Vagina (tissue), 2 donors: ENCODE data around the gene GRAMD4. TPM values are rescaled to one million over a fixed set of nuclear protein-coding genes. Genes with fewer than 3 reads are reported as not detected.
A peak's percentile ranks its signal among the peaks of the same experiment; 100 is the strongest.

Source experiments
- DNase-seq, 2 donors: peaks; one replicate each; pipeline ENCODE4 v3.0.0-alpha.2; 2017; ENCODE audit errors: extremely low spot score in 2 of 2
- H3K27ac ChIP-seq: fragments of 200-600 bp; sonication (generic); one replicate; pipeline ENCODE4 v1.5.1; 2019
- H3K27me3 ChIP-seq: fragments of 200-600 bp; sonication (generic); one replicate; pipeline ENCODE4 v1.5.1; 2019
- H3K36me3 ChIP-seq, 2 donors: fragments of 200-600 bp; sonication (generic); one replicate each; pipeline ENCODE4 v1.5.1; 2017 to 2019
- H3K4me1 ChIP-seq: fragments of 200-600 bp; sonication (generic); one replicate; pipeline ENCODE4 v1.5.1; 2019
- H3K4me3 ChIP-seq, 2 donors: fragments of 200-600 bp; sonication (generic); 1 replicate in 1 of 2; 2 replicates in 1 of 2; pipeline ENCODE4 v1.5.1; 2016 to 2019
- H3K9me3 ChIP-seq: fragments of 200-600 bp; sonication (generic); one replicate; pipeline ENCODE4 v1.5.1; 2019
- POLR2A ChIP-seq, 2 donors: fragments of 450-650 bp; IDR thresholded peaks; one replicate each; pipeline ENCODE4 v1.6.1; 2017; ENCODE audit warnings: antibody characterized with exemption in 2 of 2, mild to moderate bottlenecking in 2 of 2, moderate library complexity in 2 of 2
- POLR2AphosphoS5 ChIP-seq, 2 donors: sonication (generic); formaldehyde crosslinking; IDR thresholded peaks; one replicate each; pipeline ENCODE4 v1.9.0; 2017; ENCODE audit warnings: antibody characterized with exemption in 2 of 2, mild to moderate bottlenecking in 2 of 2, low read depth in 1 of 2; ENCODE audit not compliant: insufficient read depth in 1 of 2
- intact Hi-C: fragments of 100-400 bp; cut with DNase I; formaldehyde crosslinking; loops from one replicate; pipeline ENCODE4 v1.15.1; 2023
- total RNA-seq: library from RNA; depleted of rRNA; stranded (reverse); fragments of >200 nt; gene quantifications from one replicate; pipeline ENCODE4 v1.2.3, GENCODE V29; 2016
- TF ChIP-seq, protein P1 (sequence below), 3 experiments: fragments of 450-650 bp in 2 of 3; fragments of 200-600 bp in 1 of 3; sonication (generic) in 1 of 3; IDR thresholded peaks; one replicate each; pipeline ENCODE4 v1.5.1; 2017 to 2019; ENCODE audit warnings: antibody characterized with exemption in 3 of 3, mild to moderate bottlenecking in 2 of 3, moderate library complexity in 2 of 3

GRAMD4 gene
- total RNA-seq, 1 donor from 2014 or later, result 28.7 TPM

DNA sequence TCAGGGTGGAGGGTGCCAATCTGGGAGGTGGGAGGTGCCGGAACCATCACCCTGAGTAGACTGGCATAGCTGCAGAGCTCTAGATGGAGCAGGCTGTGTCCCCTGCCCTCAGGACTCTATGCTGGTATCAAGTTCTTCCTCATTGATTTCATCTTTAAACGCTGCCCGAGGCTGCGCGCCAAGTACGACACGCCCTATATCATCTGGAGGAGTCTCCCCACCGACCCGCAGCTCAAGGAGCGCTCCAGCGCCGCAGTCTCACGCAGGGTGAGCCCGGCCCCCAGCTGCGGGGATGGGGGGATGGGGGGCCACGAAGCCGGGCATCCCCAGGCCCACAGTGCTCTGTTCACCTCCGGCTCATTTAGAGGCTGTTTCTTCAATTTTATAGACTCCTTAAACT lies 52.5 kb downstream of the GRAMD4 start:
- Histone ChIP-seq H3K4me3 (no peak overlapping the region), H3K9me3 (no peaks in the 10 kb centered on the region), H3K27me3 (no peaks in the 10 kb centered on the region), H3K36me3 (peaks cover 0 to 20% of the 10 kb centered on the region in 2 donors), H3K4me1 (peaks cover 9% of the 10 kb centered on the region), H3K27ac (peak overlapping the region; percentile 21)
- intact Hi-C loops, result no loop called here
- DNase-seq, result no peak
- no peak for TF ChIP-seq POLR2AphosphoS5 (IDR thresholded peaks at IDR 0.05; ENCODE audit: insufficient read depth in 1 of 2, low read depth in 1 of 2)
- no peak for TF ChIP-seq POLR2A (IDR thresholded peaks at IDR 0.05)
- TF ChIP-seq, protein P1, sequence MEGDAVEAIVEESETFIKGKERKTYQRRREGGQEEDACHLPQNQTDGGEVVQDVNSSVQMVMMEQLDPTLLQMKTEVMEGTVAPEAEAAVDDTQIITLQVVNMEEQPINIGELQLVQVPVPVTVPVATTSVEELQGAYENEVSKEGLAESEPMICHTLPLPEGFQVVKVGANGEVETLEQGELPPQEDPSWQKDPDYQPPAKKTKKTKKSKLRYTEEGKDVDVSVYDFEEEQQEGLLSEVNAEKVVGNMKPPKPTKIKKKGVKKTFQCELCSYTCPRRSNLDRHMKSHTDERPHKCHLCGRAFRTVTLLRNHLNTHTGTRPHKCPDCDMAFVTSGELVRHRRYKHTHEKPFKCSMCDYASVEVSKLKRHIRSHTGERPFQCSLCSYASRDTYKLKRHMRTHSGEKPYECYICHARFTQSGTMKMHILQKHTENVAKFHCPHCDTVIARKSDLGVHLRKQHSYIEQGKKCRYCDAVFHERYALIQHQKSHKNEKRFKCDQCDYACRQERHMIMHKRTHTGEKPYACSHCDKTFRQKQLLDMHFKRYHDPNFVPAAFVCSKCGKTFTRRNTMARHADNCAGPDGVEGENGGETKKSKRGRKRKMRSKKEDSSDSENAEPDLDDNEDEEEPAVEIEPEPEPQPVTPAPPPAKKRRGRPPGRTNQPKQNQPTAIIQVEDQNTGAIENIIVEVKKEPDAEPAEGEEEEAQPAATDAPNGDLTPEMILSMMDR (IDR thresholded peaks at IDR 0.05), result no peak

DNA sequence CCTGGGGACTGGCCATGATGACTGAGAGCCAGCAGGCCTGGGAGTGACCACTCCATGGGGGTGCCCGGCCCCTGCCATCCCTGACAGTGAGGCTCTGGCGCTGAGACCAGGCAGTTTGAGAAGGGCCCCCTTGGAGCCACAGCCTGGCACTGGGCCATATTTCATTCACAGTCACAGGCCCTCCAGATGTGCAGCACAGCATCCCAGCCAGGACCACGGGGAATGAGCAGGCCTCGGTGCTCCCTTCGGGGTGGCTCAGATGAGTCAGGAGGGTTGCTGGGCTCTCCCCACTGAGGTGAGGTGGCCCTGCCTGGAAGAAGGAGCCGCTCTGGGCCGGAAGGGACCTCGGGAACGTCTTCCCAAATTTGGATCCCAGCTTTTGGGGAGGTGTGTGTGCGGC lies 53.0 kb downstream of the GRAMD4 start:
- H3K36me3 ChIP-seq, result peaks cover 0 to 15% of the 10 kb centered on the region in 2 donors
- H3K4me1 ChIP-seq, result peaks cover 9% of the 10 kb centered on the region
- intact Hi-C loops, result no loop called here
- no peak overlapping the region for H3K4me3 ChIP-seq
- no peak for DNase-seq
- H3K27me3 ChIP-seq, result no peaks in the 10 kb centered on the region
- H3K9me3 ChIP-seq, result no peaks in the 10 kb centered on the region
- TF ChIP-seq POLR2AphosphoS5 (IDR thresholded peaks at IDR 0.05; ENCODE audit: insufficient read depth in 1 of 2, low read depth in 1 of 2), result peak in 1 of 2 donors; percentile 18
- no peak for TF ChIP-seq POLR2A (IDR thresholded peaks at IDR 0.05)
- peak overlapping the region; percentile 21 for H3K27ac ChIP-seq

DNA sequence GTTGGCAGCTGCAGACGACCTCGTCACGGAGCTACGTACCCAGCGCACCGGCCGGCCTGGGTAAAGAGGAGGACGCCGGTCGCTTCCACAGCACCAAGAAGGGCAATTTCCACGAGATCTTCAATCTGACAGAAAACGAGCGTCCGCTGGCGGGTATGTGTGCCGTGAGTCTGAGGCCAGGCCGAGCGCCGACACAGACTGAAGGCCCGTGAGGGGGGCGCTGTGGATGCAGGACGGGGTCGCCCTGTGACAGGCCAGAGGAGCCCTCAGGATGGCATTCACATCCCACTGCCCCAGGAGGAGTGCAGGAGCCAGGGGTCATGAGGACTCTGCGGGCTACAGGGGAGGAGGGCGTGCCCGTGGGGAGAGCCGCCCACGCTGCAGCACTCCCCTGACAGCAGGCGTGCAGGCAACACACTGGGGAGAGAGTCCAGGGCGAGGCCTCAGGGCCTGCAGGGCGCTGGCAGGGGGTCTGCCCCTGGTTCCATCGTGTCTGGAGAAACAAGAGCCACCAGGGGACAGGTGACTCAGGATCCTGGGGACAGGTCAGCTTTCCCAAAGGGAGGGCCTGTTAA lies 53.6 kb downstream of the GRAMD4 start:
- Histone ChIP-seq H3K9me3 (no peaks in the 10 kb centered on the region), H3K27ac (no peak overlapping the region)

DNA sequence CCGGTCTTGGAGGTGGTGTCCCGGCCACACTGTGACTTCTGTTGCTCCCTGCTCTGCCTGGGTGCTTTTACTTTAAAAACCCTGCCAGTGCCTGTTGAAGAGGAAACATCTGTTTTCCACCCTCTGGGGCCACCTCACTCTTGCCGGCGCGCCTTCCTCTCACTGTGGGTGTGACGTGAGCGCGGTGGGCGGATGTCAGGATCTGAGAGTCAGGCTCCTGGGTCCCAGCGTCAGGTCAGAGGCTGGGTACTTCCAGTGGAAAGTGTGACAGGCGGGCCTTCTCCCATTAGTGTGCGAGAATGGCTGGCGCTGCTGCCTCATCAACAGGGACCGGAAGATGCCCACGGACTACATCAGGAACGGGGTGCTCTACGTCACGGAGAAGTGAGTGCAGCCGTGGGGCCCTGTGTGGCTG lies 54.2 kb downstream of the GRAMD4 start:
- intact Hi-C loops, result no loop called here
- peak in 1 of 2 donors; percentile 59 for TF ChIP-seq POLR2AphosphoS5 (IDR thresholded peaks at IDR 0.05; ENCODE audit: insufficient read depth in 1 of 2, low read depth in 1 of 2)
- TF ChIP-seq POLR2A (IDR thresholded peaks at IDR 0.05), result no peak
- TF ChIP-seq, protein P1 (IDR thresholded peaks at IDR 0.05), result no peak
- no peak overlapping the region for H3K27ac ChIP-seq
- no peak for DNase-seq
- peaks cover 0 to 4% of the 10 kb centered on the region in 2 donors for H3K36me3 ChIP-seq
- no peaks in the 10 kb centered on the region for H3K27me3 ChIP-seq
- H3K4me1 ChIP-seq, result peaks cover 14% of the 10 kb centered on the region
- H3K9me3 ChIP-seq, result no peaks in the 10 kb centered on the region
- no peak overlapping the region for H3K4me3 ChIP-seq

More for the DNA sequence above, 53.6 kb downstream of the GRAMD4 start:
- DNase-seq, result no peak
- H3K4me1 ChIP-seq, result peaks cover 9% of the 10 kb centered on the region
- intact Hi-C loops, result no loop called here
- no peaks in the 10 kb centered on the region for H3K27me3 ChIP-seq
- H3K4me3 ChIP-seq, result no peak overlapping the region
- peaks cover 0 to 9% of the 10 kb centered on the region in 2 donors for H3K36me3 ChIP-seq
- TF ChIP-seq, protein P1 (IDR thresholded peaks at IDR 0.05), result no peak
- TF ChIP-seq POLR2A (IDR thresholded peaks at IDR 0.05) (no peak), POLR2AphosphoS5 (IDR thresholded peaks at IDR 0.05; ENCODE audit: insufficient read depth in 1 of 2, low read depth in 1 of 2) (no peak)

DNA sequence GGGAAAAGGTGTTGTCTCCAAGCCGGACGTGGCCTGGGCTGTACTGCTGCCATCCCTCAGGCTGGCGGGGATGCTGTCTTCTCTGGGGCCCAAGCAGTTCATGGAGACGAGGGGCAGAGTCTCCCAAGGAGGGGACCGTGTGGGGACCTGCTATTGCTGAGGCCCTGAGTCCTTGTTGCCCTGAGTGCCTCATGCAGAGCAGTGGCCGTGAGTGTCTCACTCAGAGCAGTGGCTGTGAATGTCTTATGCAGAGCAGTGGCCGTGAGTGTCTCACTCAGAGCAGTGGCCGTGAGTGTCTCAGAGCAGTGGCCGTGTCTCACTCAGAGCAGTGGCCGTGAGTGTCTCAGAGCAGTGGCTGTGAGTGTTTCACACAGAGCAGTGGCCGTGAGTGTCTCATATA lies 54.7 kb downstream of the GRAMD4 start:
- Histone ChIP-seq H3K36me3 (peaks cover 0 to 4% of the 10 kb centered on the region in 2 donors), H3K4me3 (no peak overlapping the region), H3K27me3 (no peaks in the 10 kb centered on the region), H3K27ac (no peak overlapping the region), H3K4me1 (peaks cover 14% of the 10 kb centered on the region), H3K9me3 (no peaks in the 10 kb centered on the region)
- intact Hi-C loops, result no loop called here
- no peak for DNase-seq
- TF ChIP-seq, protein P1 (IDR thresholded peaks at IDR 0.05), result no peak
- no peak for TF ChIP-seq POLR2AphosphoS5 (IDR thresholded peaks at IDR 0.05; ENCODE audit: insufficient read depth in 1 of 2, low read depth in 1 of 2)
- no peak for TF ChIP-seq POLR2A (IDR thresholded peaks at IDR 0.05)
